ENCODE measurements around the gene PLB1. TPM values are rescaled to one million over a fixed set of nuclear protein-coding genes. Genes with fewer than 3 reads are reported as not detected.
"Not testable (repeated sequence)": the region's sequence is repeated elsewhere in the genome, so short reads cannot be mapped to it uniquely, and the experiment has no call there.

PLB1 gene
- total RNA-seq, 1 donor, result 7.8 TPM

- peak in 1 of 3 donors; percentile 26 for DNase-seq (ENCODE audit: low read depth in 2 of 3, low spot score in 2 of 3)
These were observed 32.0 kb upstream of the PLB1 start for GRCh38 chr2:28463893-28464292.

- DNase-seq (ENCODE audit: low read depth in 2 of 3, low spot score in 2 of 3), result no peak
These were observed 30.5 kb upstream of the PLB1 start for GRCh38 chr2:28465148-28465885.

- DNase-seq (ENCODE audit: low read depth in 2 of 3, low spot score in 2 of 3), result no peak
These were observed 26.6 kb upstream of the PLB1 start for GRCh38 chr2:28469304-28469703.

- DNase-seq (ENCODE audit: low read depth in 2 of 3, low spot score in 2 of 3), result no peak
These were observed 25.8 kb upstream of the PLB1 start for GRCh38 chr2:28469947-28470535.

GRCh38 chr2:28470759-28471158, 25.1 kb upstream of the PLB1 start:
- no peak for DNase-seq (ENCODE audit: low read depth in 2 of 3, low spot score in 2 of 3)

GRCh38 chr2:28471214-28471613, 24.6 kb upstream of the PLB1 start:
- no peak for DNase-seq (ENCODE audit: low read depth in 2 of 3, low spot score in 2 of 3)

- DNase-seq (ENCODE audit: low read depth in 2 of 3, low spot score in 2 of 3), result no peak
These were observed 24.1 kb upstream of the PLB1 start for GRCh38 chr2:28471701-28472236.

GRCh38 chr2:28472641-28473040, 23.2 kb upstream of the PLB1 start:
- not testable (repeated sequence) for DNase-seq (ENCODE audit: low read depth in 2 of 3, low spot score in 2 of 3)

- no peak for DNase-seq (ENCODE audit: low read depth in 2 of 3, low spot score in 2 of 3)
These were observed 20.7 kb upstream of the PLB1 start for GRCh38 chr2:28475088-28475595.

- DNase-seq (ENCODE audit: low read depth in 2 of 3, low spot score in 2 of 3), result no peak
These were observed 18.8 kb upstream of the PLB1 start for GRCh38 chr2:28477087-28477486.

- DNase-seq (ENCODE audit: low read depth in 2 of 3, low spot score in 2 of 3), result no peak
These were observed 18.2 kb upstream of the PLB1 start for GRCh38 chr2:28477645-28478044.

GRCh38 chr2:28480403-28481049, 15.3 kb upstream of the PLB1 start:
- no peak for DNase-seq (ENCODE audit: low read depth in 2 of 3, low spot score in 2 of 3)

GRCh38 chr2:28481905-28482304, 14.0 kb upstream of the PLB1 start:
- no peak for DNase-seq (ENCODE audit: low read depth in 2 of 3, low spot score in 2 of 3)

- no peak for DNase-seq (ENCODE audit: low read depth in 2 of 3, low spot score in 2 of 3)
These were observed 11.0 kb upstream of the PLB1 start for GRCh38 chr2:28484835-28485234.

GRCh38 chr2:28486526-28486925, 9.3 kb upstream of the PLB1 start:
- DNase-seq (ENCODE audit: low read depth in 2 of 3, low spot score in 2 of 3), result no peak

GRCh38 chr2:28487258-28487657, 8.6 kb upstream of the PLB1 start:
- DNase-seq (ENCODE audit: low read depth in 2 of 3, low spot score in 2 of 3), result no peak

GRCh38 chr2:28488083-28488830, 7.6 kb upstream of the PLB1 start:
- no peak for DNase-seq (ENCODE audit: low read depth in 2 of 3, low spot score in 2 of 3)

- no peak for DNase-seq (ENCODE audit: low read depth in 2 of 3, low spot score in 2 of 3)
These were observed 6.8 kb upstream of the PLB1 start for GRCh38 chr2:28488858-28489575.

- no peak for DNase-seq (ENCODE audit: low read depth in 2 of 3, low spot score in 2 of 3)
These were observed 5.3 kb upstream of the PLB1 start for GRCh38 chr2:28490558-28490957.

GRCh38 chr2:28492282-28492681, 3.6 kb upstream of the PLB1 start:
- DNase-seq (ENCODE audit: low read depth in 2 of 3, low spot score in 2 of 3), result no peak

All from hematopoietic multipotent progenitor cell (in vitro differentiated cells).